NOMO-1 treated with dmso at 0.1 percent for 144 hours (cell line): ENCODE measurements around the gene CAMTA2.
A peak's percentile ranks its signal among the peaks of the same experiment; 100 is the strongest.

ENCODE experiments used
- DNase-seq: peaks from one replicate; lab custom pipeline; 2025; ENCODE audit not compliant: unreplicated experiment; lab: John Stamatoyannopoulos, UW

The CAMTA2 gene

GRCh38 chr17:4999430-5000093 is 12.1 kb upstream of the CAMTA2 start:
- no peak for DNase-seq

DNA sequence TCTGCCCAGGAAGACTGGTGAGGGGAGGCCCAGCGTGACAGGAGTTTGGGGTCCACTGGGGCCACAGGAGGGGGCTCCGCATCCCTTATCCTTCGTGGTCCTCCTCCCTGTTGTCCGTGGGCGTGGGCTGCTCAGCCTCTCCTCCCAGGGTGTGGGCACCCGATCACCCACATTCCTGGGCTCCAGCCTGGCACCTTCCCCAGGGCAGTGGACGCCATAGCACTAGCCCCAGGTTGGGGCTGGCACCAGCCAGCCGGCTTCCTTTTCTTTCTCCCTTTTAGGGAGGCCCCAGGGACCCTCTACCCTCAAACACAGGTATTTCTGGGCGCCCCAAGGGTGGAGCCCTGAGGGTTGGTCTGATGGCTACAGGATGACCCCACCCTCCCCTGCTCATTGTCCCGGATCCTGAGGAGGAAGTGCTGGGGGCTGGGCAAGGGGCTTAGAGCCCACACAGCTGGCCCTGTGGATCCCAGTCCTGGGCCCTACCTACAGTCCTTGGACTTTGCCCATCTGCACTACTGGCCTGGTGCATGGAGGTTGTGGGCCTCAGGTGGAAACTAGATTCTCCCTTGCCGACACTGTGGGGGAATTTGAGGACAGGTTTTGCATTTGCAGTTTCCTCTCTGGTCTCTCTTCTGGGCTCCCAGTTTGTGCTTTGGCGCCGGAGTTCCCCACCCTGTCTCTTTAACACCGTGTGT is 11.4 kb upstream of the CAMTA2 start:
- DNase-seq, result no peak

DNA sequence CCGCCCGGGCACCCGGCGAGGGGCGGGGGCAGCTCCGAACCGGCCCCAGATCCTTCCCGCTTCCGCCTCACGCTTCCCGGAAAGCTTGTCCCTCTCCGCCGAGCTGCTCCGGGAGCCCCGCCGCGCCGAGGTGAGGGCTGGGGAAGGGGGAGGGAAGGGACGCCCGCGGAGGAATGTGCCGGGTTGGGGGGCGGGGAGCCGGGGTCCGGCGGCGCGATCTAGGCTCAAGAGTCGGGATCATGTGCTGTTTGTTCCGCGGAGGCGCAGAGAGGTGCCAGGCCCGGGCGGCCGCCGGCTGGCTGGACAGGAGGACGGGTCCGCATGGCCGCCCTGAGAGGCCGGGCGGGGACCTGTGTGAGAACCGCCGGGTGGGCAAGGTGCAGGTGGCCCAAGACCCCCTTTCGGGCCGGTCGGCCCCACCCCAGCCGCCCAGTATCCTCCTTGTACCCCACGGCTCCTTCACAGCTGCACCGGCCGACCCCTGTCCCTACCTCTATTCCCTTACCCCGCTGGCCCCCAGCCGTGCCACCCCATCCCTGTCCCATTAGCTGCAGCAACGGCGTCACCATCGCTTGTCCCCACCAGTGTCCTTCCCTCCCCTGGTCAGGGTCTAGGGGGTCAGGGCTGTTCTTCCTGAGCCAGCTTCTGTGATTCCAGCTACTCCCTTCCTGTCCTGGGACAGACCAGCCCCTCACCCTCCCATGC is 10.7 kb upstream of the CAMTA2 start:
- no peak for DNase-seq

- DNase-seq, result peak; percentile 89
These were observed 10.0 kb upstream of the CAMTA2 start, which contains the start of the genes INCA1 and KIF1C for GRCh38 chr17:4997302-4998026. INCA1 (minus strand) TSS chr17:4997522; CDS start chr17:4994437, 3,085 bp downstream. KIF1C (plus strand) TSS chr17:4997950; CDS start chr17:5000247, 2,297 bp downstream.

DNA sequence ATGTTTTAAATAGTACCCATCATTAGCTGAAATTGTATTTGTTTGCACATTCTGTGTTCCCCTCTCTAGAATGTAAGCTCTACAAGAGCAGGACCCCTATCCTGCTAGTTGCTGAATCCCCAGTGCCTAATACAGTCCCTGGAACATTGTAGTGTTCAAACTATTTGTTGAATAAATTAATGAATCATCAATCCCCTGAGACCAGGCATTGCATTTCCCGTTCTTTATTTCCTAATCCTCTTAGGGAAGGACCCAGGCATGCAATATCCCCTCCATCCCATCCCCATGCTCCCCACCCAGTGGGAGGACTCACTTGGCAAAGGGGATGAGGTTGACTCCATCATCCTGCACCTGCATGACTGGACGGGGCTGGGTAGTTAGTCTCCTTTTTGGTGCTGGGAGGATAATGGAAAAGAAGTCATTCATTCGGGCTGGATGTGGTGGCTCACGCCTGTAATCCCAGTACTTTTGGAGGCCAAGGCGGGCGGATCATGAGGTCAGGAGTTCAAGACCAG is 6.7 kb upstream of the CAMTA2 start:
- no peak for DNase-seq

- DNase-seq, result no peak
These were observed 492 bp upstream of the CAMTA2 start for GRCh38 chr17:4987767-4988567.

GRCh38 chr17:4986403-4986802 is 1.1 kb downstream of the CAMTA2 start:
- no peak for DNase-seq

DNA sequence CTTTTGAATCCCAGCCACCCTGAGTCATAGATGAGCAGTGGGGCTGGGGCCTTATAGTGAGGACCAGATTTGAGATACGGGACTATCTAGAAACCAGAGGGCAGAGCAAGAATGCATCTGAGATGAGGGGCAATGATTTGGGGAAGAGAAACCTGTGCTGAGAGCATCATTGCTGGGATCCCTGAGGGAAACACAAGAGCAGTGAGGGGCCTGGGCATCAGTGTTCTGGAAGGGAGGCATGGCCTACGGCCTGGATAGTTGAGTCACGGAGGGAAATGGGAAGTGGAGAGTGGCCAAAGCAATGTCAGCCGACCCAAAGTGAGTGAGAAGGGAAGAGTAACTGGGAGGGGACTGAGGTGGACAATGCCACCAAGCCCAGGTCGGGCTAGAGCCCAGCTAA is 5.2 kb downstream of the CAMTA2 start:
- no peak for DNase-seq

DNA sequence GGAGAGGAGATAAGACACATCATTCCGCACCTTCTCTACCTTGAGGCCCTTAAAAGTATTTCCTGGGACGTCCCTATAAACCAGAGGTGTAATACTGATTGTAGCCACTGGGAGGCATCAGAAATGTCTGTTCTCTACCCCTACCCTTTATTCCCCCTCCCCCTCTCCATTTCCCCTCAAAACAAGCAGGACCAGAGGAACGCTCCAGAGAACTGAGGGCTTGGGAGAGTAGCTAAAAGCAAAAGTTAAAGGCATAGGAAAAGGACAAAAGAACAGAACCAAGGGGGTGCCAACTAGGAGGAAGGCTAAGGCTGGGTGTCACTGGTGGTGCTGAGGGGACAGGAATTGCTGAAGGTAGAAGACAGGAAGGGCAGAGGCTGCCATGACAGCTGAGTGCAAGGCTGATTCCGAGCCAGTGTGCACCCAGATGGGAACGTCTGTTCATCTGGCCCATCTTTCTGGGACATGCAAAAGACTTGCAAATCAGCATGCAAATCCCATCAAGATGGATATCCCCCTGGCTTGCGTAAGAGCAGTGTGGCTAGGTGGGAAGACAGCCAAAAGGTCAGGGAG is 6.7 kb downstream of the CAMTA2 start:
- DNase-seq, result no peak

GRCh38 chr17:4978726-4979125 is 8.7 kb downstream of the CAMTA2 start:
- peak; percentile 60 for DNase-seq

- DNase-seq, result no peak
These were observed 13.3 kb downstream of the CAMTA2 start for GRCh38 chr17:4974115-4974670.

GRCh38 chr17:4973256-4974114 is 14.0 kb downstream of the CAMTA2 start:
- DNase-seq, result no peak

DNA sequence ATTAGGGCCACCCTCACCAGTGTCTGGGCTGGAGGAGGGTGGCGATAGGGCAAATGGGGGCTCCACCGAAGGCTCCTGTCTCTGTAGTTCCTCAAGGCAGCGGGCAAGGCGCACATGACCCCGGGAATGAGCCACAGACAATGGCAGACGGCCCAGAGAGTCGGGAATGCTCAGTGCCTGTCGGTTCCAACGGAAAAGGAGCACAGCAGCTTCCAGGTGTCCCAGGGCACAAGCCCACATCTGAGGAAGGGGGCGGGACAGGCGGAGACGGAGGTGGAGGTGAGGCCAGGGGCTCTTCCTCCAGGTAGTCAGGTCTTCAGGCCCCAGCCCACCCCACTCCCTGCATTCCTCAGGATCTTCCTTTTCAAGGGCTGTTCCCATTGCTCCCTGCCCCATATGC is 14.7 kb downstream of the CAMTA2 start:
- no peak for DNase-seq

GRCh38 chr17:4972322-4972721 is 15.2 kb downstream of the CAMTA2 start:
- DNase-seq, result no peak

- no peak for DNase-seq
These were observed 15.6 kb downstream of the CAMTA2 start for GRCh38 chr17:4971826-4972225.

DNA sequence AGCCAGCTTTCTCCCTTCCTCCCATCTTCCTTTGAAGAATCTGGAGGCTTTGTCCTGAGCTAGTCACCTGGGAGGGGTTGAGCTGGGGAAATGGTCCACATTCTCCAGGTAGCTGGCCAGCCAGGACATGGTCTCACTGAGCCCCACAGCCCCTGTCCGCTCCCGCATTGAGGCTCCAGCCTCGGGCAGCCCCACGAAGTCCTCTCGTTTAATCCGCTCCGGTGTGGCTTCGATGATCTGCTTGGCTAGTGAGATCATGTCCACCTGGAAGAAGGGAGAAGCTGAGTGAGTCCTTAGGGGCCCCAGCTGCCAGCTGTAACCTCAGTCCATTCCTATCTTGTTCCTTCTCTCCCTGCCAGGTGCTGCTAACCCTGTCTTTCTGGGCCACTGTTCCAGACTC is 17.2 kb downstream of the CAMTA2 start:
- DNase-seq, result no peak

- no peak for DNase-seq
These were observed 17.8 kb downstream of the CAMTA2 start for GRCh38 chr17:4969551-4970173.

GRCh38 chr17:4969047-4969550 is 18.4 kb downstream of the CAMTA2 start:
- DNase-seq, result no peak
